GM21390 (cell line): ENCODE measurements around the gene TRAPPC3.

Source experiments
- ATAC-seq: cut with Tn5 transposase; IDR thresholded peaks from one replicate; pipeline ENCODE4 v1.9.1; 2021; ENCODE audit not compliant: unreplicated experiment

The TRAPPC3 gene

DNA sequence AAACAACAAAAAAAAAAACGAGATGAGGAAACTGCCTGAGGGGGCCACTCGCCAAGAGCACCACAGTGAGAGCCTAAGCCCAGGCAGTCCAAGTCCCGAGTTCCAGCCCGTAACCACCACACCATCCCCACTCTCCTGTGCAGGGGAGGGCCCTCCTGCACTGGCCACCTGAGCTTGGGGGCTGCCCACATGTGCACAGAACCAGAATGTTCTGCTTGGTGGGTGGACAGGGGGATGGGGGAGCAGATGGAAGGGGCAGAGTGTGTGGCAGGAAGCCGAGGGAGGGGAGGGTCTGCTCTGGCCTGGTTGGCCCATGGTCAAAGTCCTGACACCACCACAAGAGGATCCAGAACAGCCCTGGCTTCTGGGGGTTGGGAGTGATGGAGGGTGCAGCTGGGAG, 43.0 kb downstream of the TRAPPC3 start:
- no peak for ATAC-seq

DNA sequence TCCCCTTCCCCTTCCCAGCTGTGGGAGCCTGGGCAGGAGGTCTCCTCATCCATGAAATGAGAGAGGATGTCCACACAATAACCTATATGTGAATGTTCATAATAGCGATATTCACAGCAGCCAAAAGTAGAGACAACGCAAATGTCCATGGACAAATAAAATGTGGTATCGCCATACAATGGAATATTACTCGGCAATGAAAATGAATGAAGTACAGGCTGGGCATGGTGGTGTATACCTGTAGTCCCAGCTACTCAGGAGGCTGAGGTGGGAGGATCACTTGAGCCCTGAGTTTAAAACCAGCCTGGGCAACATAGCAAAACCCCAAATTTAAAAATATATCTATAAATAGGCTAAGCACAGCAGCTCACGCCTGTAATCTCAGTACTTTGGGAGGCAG, 47.7 kb downstream of the TRAPPC3 start:
- no peak for ATAC-seq

DNA sequence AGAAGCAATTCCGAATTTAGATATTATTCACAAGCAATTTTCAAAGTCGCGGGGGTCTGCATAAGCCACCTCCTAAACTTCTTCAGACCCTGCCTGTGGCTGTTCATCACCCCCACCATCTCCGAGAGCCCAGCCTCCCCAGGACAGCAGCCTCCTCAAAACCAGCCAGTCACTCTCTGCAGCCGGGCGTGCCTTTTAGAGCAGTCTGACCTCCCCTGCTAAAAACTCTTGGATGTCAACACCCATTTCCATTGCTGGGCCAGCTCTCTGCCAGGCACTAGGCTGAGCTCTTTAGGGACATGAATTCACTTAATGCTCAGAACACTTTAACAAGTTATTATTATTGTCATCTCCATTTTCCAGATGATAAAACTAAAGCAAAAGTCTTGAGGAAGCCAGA, 48.9 kb downstream of the TRAPPC3 start:
- ATAC-seq = no peak

DNA sequence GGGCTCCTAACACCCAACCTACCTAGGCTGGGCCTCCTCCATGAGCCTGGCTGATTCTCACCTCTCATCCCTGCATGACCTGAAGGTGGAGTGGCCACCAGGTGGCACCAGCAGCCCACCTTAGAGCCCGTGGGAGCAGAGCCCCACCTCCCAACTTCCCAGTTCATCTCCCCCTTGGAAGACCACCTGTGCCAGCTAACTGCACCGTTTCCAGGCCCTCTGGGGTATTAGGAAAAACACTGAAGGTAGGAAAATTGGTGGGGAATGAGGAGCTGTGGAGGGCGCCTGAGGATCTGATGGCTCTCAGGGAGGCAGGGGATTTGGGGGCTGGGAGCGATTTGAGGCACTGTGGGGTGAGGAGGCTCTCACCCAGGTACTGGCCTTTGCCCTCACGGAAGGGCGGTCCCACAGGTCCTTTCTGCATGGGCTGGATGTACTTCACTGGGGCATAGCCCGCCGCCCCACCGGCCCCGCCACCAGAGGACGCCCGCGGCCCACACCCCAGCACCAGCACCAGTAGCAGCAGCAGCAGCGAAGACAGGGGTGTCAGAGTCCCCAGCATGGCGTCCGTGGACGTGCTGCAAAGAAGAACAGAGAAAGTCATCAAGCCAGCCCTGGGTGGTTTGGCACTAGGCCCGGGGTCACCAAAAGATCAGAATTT, 49.5 kb downstream of the TRAPPC3 start:
- peak; percentile 57 for ATAC-seq

DNA sequence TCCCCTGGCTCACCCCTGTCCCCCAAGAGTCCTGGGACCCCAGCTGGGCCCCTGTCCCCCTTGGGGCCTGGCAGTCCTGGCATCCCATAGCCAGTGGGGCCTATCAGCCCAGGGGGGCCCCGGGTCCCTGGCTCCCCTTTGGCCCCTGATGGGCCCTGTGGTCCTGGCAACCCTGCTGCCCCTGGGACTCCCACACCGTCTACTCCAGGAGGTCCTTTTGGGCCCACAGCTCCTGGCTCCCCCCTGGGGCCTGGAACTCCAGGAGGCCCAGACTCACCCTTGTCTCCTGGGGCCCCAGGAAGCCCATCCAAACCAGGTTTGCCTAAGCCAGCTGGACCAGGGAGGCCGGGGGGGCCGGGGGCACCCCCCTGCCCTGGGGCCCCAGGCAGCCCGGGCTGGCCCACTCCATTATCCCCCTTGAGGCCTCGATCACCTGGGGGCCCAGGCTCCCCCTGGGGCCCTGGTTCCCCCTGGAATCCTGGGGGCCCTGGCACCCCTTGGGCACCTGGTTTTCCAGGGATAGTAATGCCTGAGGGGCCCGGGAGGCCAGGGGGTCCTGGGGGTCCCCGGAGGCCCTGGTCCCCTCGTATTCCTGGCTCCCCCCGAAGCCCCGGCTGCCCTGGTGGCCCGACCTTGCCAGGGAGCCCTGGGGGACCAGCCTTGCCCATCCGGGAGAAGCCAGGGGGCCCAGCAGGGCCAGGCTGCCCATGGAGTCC, 50.5 kb downstream of the TRAPPC3 start:
- no peak for ATAC-seq

DNA sequence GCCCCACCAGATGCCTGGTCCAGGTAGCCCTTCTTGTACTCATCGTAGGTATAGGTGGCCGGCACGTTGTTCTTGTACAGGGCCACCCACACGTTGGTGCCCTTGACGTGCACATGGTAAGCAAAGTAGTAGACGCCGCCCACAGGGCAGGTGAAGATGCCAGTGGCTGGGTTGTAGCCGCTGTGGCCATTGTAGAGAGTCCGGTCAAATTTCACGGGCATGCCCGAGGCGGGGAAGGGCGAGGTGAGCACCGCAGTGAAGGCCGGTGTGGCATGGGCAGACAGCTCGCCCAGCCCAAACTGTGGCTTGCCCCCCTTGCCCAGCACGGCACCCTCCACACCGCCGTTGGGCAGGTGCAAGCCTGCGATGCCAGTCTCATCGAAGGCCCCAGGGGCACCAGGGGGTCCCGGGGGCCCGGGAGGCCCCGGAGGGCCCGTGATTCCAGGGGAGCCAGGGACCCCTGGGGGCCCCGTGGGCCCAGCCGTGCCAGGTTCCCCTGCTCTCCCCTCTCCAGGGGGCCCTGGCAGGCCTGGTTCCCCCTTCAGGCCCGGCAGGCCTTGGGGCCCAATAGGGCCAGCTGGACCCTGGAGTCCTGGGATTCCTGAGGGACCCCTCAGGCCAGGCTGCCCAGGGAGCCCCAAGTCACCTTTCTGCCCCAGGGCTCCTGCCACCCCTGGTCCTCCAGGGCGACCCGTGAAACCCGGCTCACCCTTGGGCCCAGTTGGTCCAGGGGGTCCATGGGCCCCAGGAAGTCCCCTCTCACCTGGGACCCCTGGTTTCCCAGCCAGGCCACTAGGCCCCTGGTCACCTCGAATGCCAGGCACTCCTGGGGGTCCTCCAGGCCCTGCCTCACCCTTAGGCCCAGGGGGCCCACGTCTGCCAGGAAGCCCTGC, 51.3 kb downstream of the TRAPPC3 start:
- no peak for ATAC-seq

GRCh38 chr1:36096500-36097432, 52.5 kb downstream of the TRAPPC3 start:
- no peak for ATAC-seq

GRCh38 chr1:36095760-36096405, 53.4 kb downstream of the TRAPPC3 start:
- ATAC-seq = no peak

DNA sequence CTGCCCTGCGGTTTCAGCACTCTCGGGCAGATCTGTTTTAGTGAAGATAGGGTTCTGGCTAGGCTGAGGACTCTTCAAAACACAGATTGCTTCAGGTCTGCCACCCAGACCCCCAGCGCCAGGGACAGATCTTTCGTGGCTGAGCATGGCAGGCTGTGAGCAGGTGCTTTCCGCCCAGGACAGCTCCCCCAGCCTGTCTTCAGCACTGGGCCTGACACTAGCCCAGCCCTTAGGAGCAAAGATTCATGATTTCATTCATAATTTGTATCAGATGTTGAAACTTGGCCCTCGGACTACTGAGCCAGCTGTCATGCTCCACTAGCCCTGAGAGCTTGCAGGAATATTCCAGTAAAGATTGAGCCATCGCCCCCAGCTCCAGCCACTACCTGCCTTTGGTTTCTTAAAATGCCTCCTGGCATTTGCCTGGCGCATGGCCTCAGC, 54.6 kb downstream of the TRAPPC3 start:
- ATAC-seq = no peak

DNA sequence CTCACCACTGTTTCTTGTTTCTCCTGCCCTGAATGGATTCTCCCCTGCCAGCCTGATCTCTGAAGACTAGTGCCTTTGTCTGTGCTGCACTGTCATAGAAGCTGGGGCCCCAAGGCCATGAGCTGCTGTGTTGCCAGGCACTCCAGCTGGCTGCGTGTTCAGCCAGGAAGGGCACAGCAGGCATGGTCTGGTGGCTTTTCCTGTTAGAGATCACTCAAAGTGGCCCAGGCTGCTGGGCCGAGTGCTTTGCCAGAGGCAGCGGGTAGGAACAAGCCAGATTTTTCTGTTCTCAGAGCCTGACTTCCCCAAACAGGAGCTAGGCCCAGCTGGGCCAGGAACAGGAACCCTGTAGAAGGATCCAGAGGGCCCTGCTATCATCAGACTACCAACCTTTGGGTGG, 55.4 kb downstream of the TRAPPC3 start:
- no peak for ATAC-seq

DNA sequence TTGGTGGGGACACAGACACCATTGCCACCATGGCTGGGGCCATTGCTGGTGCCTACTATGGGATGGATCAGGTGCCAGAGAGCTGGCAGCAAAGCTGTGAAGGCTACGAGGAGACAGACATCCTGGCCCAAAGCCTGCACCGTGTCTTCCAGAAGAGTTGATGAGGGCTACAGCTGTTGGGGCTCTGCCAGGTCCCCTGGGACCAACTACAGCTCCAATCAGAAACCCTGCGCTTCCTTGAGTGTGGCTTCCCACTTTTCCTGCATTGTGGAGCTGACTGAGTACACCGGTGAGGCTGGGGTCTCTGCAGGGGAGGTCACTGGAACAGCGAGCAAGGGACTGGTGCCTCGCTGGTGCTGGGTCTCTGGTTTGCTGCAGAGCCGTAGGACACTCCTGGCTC, 56.1 kb downstream of the TRAPPC3 start:
- ATAC-seq = no peak

DNA sequence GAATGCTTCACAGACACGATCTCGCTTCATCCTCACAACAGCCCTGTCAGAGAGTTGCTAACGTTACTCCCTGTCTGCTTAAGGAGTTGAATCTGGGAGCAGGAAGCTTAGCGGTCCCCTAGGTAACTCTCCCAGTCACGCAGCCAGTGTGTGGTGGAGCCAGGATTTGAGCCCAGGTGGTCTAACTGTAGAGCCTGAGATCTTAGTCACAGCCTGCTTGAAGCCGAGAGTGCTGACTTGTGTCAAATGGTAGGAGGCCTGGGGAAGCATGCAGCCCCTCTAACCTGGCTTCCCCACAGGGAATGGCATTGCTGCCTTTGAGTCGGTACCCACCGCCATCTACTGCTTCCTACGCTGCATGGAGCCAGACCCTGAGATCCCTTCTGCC, 56.5 kb downstream of the TRAPPC3 start:
- no peak for ATAC-seq

GRCh38 chr1:36092166-36092797, 57.0 kb downstream of the TRAPPC3 start:
- no peak for ATAC-seq

DNA sequence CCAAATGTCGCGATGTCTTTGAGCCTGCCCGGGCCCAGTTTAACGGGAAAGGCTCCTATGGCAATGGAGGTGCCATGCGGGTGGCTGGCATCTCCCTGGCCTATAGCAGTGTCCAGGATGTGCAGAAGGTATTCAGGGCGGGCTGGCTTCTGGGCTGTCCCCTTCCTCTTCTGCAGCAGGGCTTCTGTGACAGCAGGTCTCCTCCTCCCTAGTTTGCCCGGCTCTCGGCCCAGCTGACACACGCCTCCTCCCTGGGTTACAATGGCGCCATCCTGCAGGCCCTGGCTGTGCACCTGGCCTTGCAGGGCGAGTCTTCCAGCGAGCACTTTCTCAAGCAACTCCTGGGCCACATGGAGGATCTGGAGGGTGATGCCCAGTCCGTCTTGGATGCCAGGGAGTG, 57.6 kb downstream of the TRAPPC3 start:
- ATAC-seq = no peak

DNA sequence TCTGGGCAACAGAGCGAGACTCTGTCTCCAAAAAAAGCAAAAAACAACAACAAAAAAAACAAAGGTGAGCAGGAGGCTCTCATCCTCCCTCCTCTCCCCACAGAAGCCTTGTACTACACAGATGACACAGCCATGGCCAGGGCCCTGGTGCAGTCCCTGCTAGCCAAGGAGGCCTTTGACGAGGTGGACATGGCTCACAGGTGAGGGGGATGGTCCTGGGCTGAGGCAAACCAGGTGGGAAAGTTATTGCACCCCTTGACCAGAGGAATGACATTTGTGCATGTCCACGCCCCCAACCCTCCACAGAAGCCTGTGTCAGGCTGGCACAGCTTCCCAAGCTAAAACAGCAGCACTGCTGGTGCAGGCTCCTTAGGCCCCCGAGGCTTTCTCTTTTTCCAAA, 58.1 kb downstream of the TRAPPC3 start:
- no peak for ATAC-seq

DNA sequence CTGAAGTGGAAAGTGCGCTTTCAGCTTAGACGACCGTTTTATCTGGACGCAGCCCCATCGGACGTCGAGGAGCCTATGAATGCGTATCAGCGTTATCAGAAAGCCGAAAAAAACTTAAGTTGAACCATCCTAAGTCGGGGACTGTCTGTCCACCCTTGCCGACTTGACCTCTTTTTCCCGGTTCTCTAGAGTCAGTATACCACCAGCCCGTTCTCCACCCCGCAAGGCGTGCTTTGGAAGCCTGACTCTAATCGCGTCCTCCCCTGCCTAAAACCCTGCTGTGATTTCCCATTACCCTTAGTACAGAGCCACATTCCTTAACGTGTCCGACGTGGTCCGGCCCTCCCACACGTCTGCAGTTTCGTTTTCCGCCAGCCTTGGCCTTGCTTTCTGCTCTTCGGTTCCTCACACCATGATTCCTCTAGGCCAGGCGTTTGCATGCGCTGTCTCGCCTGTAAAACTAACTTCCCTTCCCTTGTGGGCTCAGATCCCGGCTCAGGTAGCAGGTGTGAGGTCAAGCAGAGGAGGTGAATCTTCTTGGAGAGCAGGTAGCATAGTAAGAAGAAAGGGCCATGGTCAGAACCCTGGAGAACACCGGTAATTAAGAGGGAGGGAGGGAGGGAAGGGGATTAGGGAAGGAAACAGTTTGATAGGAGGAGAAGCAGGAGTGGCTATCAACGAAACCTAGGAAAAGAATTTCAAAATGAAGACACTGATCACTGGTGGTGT, 59.7 kb downstream of the TRAPPC3 start:
- ATAC-seq = peak; percentile 11

- ATAC-seq = peak; percentile 68
These were observed 60.5 kb downstream of the TRAPPC3 start, which contains the start of gene ADPRS for GRCh38 chr1:36088577-36089392. Gene ADPRS (plus strand): TSS chr1:36088892. CDS start chr1:36088905, 13 bp downstream.

GRCh38 chr1:36088265-36088576, 61.1 kb downstream of the TRAPPC3 start:
- ATAC-seq = peak; percentile 3
